IPS DF 4.7 (cell line): ENCODE results near the gene IL17A.
"Not testable (repeated sequence)": the region's sequence is repeated elsewhere in the genome, so short reads cannot be mapped to it uniquely, and the experiment has no call there.

Experiments used
- DNase-seq: peaks from one replicate; pipeline ENCODE4 v3.0.0-alpha.2; 2013; ENCODE audit warnings: low spot score; ENCODE audit errors: extremely low read depth

Gene IL17A

GRCh38 chr6:52162940-52163908 is 23.0 kb upstream of the IL17A start:
- no peak for DNase-seq

GRCh38 chr6:52164319-52165094 is 21.7 kb upstream of the IL17A start:
- DNase-seq: no peak

- DNase-seq: no peak
Measured at GRCh38 chr6:52167267-52167666, 18.9 kb upstream of the IL17A start.

GRCh38 chr6:52168351-52168750 is 17.8 kb upstream of the IL17A start:
- not testable (repeated sequence) for DNase-seq

- DNase-seq: no peak
Measured at GRCh38 chr6:52174118-52174517, 12.1 kb upstream of the IL17A start.

DNA sequence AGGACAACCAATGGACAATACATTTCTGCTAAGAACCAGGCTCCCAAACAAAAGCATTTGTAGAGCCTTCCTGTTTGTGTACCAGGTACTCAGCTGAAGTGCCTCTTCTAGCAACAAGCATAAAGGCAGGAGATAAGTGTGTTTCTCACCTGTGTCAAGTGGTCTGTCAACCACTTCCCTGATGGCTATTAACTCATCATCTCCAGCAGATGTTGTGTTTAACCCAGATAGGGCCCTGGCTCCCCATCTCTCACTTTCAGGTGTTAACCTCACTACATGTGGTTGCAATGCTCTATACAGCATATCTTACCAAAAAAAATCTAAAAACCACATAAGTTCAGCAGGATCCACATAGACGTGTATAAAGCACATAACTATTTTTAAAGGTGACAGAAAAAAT is 9.6 kb upstream of the IL17A start:
- DNase-seq: no peak

GRCh38 chr6:52177961-52178360 is 8.2 kb upstream of the IL17A start:
- DNase-seq: no peak

DNA sequence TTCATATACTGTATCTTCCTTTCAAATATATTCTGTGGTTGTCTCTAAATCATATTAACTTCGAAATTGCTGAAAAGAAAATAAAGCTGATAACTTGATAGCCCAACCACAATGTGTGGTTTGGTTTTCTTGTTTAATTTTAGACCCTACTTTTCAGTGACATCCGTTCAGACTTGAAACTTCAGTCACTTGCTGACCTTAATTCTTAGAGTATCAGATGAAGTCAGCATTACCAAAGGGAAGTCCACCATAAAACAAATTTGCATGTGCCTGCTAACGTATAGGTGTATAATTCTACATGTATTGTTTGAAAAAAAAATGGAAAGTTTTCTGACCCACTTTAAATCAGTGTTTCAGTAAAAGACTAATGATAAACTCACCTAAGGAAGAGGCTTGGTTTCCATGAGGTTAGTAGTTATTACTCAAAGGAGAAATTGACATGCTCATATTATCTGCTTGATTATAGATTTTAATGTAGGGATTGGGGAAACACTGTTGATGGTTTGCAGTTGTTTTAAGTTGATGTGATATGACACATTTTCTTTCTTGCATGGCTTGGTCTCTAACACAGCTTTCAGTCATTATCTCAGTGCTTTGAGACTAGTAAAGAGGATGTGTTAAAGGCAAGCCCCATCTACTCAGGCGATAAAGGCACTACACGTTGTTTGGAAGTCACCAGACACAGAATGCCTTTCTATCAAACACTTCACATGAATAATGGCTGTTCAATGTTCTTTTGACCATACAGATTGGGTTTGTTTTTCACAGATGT is 5.2 kb upstream of the IL17A start:
- DNase-seq: no peak

DNA sequence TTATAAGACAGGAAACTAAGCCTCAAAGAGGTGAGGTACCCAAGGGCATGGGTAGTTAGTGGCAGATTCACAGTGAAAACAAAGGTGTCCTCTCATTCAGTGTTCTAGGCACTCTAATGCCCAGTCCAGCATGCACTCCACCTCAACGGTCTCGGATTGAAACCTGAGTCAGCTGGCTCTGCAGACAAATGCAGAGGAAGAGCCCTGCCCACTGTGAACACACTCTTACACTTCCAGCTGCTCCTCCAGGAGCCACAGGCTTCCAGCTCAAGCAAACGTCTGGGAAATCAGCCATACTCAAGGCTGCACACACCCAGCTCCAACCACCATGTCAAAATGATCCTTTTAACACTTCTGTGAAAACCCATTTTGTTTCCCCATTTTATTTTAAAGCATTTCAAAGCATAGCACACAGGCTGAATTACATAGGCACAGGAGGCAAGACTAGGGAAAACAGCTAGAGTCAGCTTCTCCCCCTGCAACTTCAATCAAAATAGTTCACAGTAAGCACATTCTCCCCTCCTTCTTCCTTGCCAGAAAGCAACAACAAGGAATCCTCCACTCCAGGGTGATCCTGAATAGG is 3.0 kb upstream of the IL17A start:
- DNase-seq: no peak

- DNase-seq: no peak
Measured at GRCh38 chr6:52186480-52186879, 305 bp downstream of the IL17A start.

GRCh38 chr6:52187098-52187497 is 923 bp downstream of the IL17A start:
- no peak for DNase-seq

DNA sequence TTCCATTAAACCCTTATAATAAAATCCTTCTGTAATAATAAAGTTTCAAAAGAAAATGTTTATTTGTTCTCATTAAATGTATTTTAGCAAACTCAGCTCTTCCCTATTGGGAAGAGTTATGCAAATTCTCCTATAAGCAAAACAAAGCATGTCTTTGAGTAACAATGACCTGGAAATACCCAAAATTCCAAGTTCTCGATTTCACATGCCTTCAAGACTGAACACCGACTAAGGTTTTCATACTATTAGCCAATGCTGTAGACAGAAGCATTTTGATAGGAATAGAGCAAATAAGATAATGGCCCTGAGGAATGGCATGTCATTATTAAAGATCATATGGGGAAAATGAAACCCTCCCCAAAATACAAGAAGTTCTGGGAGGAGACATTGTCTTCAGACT is 3.8 kb downstream of the IL17A start:
- DNase-seq: peak; percentile 38

- DNase-seq: no peak
Measured at GRCh38 chr6:52190409-52190808, 4.2 kb downstream of the IL17A start.

- DNase-seq: no peak
Measured at GRCh38 chr6:52191824-52192223, 5.6 kb downstream of the IL17A start.

- DNase-seq: no peak
Measured at GRCh38 chr6:52195886-52196285, 9.7 kb downstream of the IL17A start.

DNA sequence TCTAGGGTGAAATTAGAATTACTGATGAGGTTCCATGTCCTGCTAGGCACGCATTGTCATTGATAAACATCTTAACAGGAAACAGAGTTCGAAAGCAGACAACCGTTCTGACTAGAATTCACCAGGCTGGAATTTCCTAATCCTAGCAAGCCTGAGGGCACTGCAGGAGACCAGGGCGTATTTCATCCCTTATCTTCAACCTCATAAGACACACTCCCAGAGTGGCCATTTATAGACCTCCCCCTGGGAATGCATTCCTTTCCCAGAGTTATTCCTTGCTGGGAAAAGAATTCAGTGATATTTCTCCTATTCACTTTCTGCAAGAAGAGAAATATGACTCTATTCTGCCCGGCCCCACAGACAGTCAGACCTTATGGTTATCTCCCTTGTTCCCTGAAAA is 13.9 kb downstream of the IL17A start:
- DNase-seq: not testable (repeated sequence)

GRCh38 chr6:52201046-52201445 is 14.9 kb downstream of the IL17A start:
- DNase-seq: no peak

DNA sequence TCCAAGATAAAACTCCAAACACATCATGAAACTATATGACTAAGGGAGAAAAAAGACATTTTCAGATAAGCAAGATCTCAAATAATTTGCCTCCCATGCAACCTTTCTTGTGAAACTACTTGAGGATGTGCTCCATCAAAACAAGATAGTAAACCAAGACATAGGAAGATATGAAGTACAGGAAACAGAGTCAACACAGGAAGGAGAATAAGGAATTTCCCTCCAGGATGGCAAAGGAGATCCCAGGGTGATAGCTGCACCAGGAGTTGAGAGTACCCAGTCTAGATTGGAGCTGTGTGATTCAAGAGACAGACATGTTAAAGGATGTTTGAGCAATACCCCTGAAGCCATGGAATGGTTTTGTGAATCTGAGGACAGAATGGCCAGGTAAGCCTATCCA is 15.3 kb downstream of the IL17A start:
- no peak for DNase-seq

DNA sequence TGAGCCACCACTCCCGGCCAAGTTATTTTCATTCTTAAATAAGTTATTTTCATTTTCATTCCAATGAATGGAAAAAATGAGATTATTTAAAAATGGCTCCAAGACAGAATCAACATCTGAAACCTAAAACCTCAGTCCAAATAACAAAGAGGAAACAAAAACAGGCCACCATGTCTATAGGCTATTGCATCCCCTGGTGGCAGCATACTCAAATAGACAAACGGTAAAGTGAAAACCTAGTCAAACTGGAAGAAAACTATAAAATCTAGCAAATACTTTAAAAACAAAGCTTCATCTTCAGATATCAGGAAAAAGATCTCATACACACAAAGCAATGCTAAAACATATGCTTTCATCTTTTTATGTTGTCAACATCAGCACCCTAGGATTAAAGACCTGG is 20.9 kb downstream of the IL17A start:
- no peak for DNase-seq

DNA sequence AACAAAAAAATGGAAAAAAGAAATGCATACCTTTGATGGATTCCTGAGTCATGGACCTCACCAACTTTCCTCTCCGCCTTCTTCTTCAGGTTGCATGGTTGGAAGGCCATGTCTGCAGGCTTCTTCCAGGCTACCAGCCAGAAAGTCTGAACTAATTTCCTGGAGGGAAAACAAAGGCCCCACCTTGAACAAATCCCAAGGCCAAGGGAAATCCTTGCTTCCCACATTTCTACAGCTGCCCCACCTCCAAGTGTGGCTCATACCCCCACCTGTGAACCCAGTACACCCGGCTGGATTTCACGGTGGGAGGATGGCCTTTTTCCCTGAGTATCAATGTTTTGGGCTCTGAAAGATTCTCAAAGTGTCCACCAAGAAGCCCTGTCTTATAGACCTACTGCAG is 22.4 kb downstream of the IL17A start:
- no peak for DNase-seq

DNA sequence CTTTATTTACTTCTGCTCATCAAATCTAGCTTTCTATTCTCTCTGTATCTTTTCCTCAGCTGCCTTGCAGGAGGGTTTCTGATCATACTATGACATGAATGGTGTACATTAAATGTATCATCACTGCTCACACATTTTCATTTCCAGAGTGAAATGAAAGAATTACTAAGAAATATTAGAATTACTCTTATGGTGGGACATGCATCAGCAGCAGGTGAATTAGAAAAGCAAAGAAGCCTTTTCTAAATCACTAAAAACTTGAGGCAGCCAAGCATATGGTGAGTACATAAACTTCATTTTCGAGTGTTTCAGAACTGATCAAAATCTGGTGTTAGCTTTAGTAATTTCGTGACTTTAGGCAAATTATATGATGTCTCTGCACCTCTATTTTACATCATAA is 23.6 kb downstream of the IL17A start:
- no peak for DNase-seq
